ENCODE results near the gene ANAPC1. TPM values are rescaled to one million over a fixed set of nuclear protein-coding genes. Genes with fewer than 3 reads are reported as not detected.
"Not testable (repeated sequence)": the region's sequence is repeated elsewhere in the genome, so short reads cannot be mapped to it uniquely, and the experiment has no call there.

The ANAPC1 gene
- total and polyA plus RNA-seq, 5 donors from 2014 or later: 22.4 to 49.9 (median 24.3) TPM

DNA sequence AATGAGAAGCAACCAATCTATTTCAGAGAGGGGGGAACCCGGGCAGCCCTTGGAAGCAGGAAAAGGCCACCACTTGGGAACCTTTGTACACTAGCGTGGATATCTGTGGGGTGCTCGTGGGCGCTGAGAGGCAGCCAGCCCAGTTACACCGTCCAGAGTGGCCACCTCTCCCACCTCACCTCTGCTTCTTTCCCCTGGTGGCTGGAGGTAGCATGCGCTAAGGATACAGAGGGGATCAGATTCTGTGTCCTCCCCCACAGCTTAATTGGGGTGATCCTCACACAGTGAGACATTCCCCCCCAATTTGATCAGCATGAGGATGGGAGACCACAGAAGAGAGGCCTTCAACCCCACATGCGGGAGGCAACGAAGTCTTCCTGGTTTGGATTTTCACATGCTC, 117.7 kb downstream of the ANAPC1 start:
- DNase-seq; ATAC-seq (ENCODE audit: low read depth in 2 of 2); H3K27me3 Mint-ChIP-seq; H3K4me1 Mint-ChIP-seq; H3K27ac ChIP-seq (ENCODE audit: insufficient read depth, low read length, poor library complexity, severe bottlenecking); H3K36me3 ChIP-seq (ENCODE audit: control insufficient read depth, insufficient read depth, low read length); H3K27ac Mint-ChIP-seq; H3K4me1 ChIP-seq (ENCODE audit: control insufficient read depth, insufficient read depth, low read length, poor library complexity, severe bottlenecking); H3K4me3 ChIP-seq (ENCODE audit: low read depth, low read length); H3K9me3 ChIP-seq (ENCODE audit: control insufficient read depth in 2 of 2, low read length in 2 of 2); H3K27me3 ChIP-seq (ENCODE audit: control insufficient read depth, insufficient read depth, low read length); H3K4me3 Mint-ChIP-seq: not testable (repeated sequence)
- Mint-ChIP-seq H3K36me3 (peaks cover 10% of the 10 kb centered on the region), H3K9me3 (peaks cover 0 to 11% (median 0%) of the 10 kb centered on the region in 7 donors)

DNA sequence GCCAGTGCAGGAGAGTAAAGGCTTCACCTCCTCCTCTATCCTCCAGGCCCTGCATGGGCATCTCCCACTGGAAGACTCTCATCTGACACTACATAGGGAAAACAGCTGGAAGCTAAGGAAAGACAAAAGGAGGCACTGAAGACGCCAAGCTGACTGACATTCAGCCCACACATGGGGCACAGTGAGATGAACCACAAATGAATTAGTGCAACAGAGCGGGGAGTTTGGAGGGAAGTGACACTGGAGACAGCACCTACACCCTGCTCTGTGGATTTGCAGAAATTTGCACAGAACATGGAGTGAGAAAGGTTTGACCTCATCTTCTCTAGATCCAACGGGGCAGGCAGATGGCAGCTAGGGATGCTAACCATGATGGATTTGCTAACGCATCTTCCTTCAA, 119.8 kb downstream of the ANAPC1 start:
- H3K36me3 ChIP-seq (ENCODE audit: control insufficient read depth, insufficient read depth, low read length); H3K36me3 Mint-ChIP-seq; H3K4me1 Mint-ChIP-seq; DNase-seq; H3K27me3 ChIP-seq (ENCODE audit: control insufficient read depth, insufficient read depth, low read length); H3K27ac Mint-ChIP-seq; H3K4me3 ChIP-seq (ENCODE audit: low read depth, low read length); H3K27me3 Mint-ChIP-seq; H3K4me3 Mint-ChIP-seq; H3K27ac ChIP-seq (ENCODE audit: insufficient read depth, low read length, poor library complexity, severe bottlenecking); ATAC-seq (ENCODE audit: low read depth in 2 of 2); H3K9me3 ChIP-seq (ENCODE audit: control insufficient read depth in 2 of 2, low read length in 2 of 2); H3K4me1 ChIP-seq (ENCODE audit: control insufficient read depth, insufficient read depth, low read length, poor library complexity, severe bottlenecking): not testable (repeated sequence)
- H3K9me3 Mint-ChIP-seq: peaks cover 0 to 11% (median 0%) of the 10 kb centered on the region in 7 donors

DNA sequence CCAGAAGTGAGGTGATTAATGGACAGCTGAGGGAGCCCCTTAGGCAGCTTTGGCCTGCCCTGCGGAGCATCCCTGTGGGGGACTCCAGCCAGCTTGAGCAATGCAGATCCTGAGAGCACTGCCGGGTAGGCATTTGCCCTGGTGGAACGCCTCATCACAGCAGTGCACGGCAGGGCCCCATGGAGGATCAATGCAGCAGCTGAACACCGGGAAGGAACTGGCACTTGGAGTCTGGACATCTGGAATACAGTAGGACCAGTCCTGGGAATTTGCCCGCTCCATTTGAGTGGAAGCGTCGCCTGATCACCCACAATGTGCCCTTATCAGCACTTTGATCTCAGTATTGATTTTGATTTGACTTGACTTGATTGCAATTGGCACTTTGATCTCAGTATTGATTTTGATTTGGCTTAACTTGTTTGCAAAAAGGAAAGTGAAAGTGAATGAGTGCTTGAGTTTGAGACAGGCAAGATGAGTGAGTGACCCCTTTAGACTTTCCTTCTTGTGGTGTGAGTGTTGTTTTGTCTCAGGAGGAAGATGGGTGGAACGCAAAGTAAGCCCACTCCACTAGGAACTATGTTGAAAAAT, 123.2 kb downstream of the ANAPC1 start:
- not testable (repeated sequence) for H3K4me3 Mint-ChIP-seq; H3K27ac Mint-ChIP-seq; DNase-seq; H3K9me3 ChIP-seq (ENCODE audit: control insufficient read depth in 2 of 2, low read length in 2 of 2); H3K27me3 Mint-ChIP-seq; H3K4me1 ChIP-seq (ENCODE audit: control insufficient read depth, insufficient read depth, low read length, poor library complexity, severe bottlenecking); H3K27ac ChIP-seq (ENCODE audit: insufficient read depth, low read length, poor library complexity, severe bottlenecking); H3K4me3 ChIP-seq (ENCODE audit: low read depth, low read length); ATAC-seq (ENCODE audit: low read depth in 2 of 2); H3K4me1 Mint-ChIP-seq; H3K36me3 ChIP-seq (ENCODE audit: control insufficient read depth, insufficient read depth, low read length); H3K27me3 ChIP-seq (ENCODE audit: control insufficient read depth, insufficient read depth, low read length); H3K36me3 Mint-ChIP-seq
- H3K9me3 Mint-ChIP-seq: peaks cover 0 to 11% (median 0%) of the 10 kb centered on the region in 7 donors

DNA sequence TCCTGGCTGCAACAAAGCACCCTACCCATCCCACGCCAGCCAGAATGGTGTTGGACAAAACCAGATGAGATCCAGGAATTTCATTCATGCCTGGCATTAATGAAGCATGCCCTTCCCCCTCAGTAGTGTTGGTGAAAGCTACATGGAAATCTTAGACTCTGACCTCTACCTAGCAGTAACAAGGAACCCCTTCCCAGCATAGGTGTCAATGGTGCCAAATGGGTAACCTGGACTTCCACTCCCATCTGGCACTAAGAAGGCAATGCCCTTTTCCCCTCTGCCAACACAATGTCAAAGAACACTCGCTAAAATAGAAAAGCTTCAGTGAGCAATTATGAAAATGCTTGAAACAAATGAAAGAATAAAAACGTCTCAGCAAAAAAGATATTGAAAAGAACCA, 131.5 kb downstream of the ANAPC1 start:
- H3K27ac ChIP-seq (ENCODE audit: insufficient read depth, low read length, poor library complexity, severe bottlenecking); H3K4me1 ChIP-seq (ENCODE audit: control insufficient read depth, insufficient read depth, low read length, poor library complexity, severe bottlenecking); H3K36me3 ChIP-seq (ENCODE audit: control insufficient read depth, insufficient read depth, low read length); ATAC-seq (ENCODE audit: low read depth in 2 of 2); H3K36me3 Mint-ChIP-seq; H3K27ac Mint-ChIP-seq; H3K9me3 ChIP-seq (ENCODE audit: control insufficient read depth in 2 of 2, low read length in 2 of 2); DNase-seq; H3K4me1 Mint-ChIP-seq; H3K27me3 ChIP-seq (ENCODE audit: control insufficient read depth, insufficient read depth, low read length); H3K27me3 Mint-ChIP-seq; H3K9me3 Mint-ChIP-seq; H3K4me3 ChIP-seq (ENCODE audit: low read depth, low read length); H3K4me3 Mint-ChIP-seq: not testable (repeated sequence)

DNA sequence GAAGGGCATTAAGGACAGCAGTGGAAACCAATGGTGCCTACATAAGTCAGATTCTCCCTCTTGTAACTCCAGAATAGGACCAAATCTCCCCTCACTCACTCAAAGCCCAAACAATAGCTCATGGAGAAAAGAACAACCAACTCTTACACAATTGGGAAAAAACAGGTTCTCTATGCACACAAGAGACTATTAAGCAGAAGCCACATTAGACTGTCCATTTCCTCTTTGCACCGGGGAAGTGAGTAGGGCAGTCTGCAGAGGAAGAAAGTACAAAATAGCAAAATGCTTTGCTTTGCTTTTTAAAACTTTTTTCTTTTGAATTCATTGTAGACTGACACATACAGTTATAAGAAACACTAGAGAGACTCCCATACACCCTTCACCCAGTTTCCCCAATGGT, 133.4 kb downstream of the ANAPC1 start:
- H3K4me1 ChIP-seq (ENCODE audit: control insufficient read depth, insufficient read depth, low read length, poor library complexity, severe bottlenecking); H3K9me3 ChIP-seq (ENCODE audit: control insufficient read depth in 2 of 2, low read length in 2 of 2); H3K27me3 Mint-ChIP-seq; ATAC-seq (ENCODE audit: low read depth in 2 of 2); H3K4me3 Mint-ChIP-seq; H3K27ac ChIP-seq (ENCODE audit: insufficient read depth, low read length, poor library complexity, severe bottlenecking); H3K27me3 ChIP-seq (ENCODE audit: control insufficient read depth, insufficient read depth, low read length); H3K27ac Mint-ChIP-seq; H3K9me3 Mint-ChIP-seq; H3K4me3 ChIP-seq (ENCODE audit: low read depth, low read length); DNase-seq; H3K36me3 ChIP-seq (ENCODE audit: control insufficient read depth, insufficient read depth, low read length); H3K36me3 Mint-ChIP-seq; H3K4me1 Mint-ChIP-seq: not testable (repeated sequence)

DNA sequence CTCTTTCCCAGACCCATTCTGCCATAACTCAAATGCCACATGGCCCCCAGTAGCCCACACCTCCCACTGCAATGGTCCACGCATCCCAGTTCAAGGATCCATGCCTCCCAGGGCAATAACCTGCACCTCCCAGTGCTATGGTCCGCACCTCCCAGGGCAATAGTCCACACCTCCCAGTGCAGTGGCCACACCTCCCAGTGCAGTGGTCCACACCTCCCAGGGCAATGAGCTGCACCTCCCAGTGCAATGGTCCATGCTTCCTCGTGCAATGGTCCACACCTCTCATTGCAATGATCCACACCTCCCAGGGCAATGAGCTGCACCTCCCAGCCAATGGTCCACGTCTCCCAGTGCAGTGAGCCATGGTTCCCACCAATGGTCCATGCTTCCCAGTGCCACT, 135.6 kb downstream of the ANAPC1 start:
- H3K9me3 ChIP-seq (ENCODE audit: control insufficient read depth in 2 of 2, low read length in 2 of 2); ATAC-seq (ENCODE audit: low read depth in 2 of 2): not testable (repeated sequence)

DNA sequence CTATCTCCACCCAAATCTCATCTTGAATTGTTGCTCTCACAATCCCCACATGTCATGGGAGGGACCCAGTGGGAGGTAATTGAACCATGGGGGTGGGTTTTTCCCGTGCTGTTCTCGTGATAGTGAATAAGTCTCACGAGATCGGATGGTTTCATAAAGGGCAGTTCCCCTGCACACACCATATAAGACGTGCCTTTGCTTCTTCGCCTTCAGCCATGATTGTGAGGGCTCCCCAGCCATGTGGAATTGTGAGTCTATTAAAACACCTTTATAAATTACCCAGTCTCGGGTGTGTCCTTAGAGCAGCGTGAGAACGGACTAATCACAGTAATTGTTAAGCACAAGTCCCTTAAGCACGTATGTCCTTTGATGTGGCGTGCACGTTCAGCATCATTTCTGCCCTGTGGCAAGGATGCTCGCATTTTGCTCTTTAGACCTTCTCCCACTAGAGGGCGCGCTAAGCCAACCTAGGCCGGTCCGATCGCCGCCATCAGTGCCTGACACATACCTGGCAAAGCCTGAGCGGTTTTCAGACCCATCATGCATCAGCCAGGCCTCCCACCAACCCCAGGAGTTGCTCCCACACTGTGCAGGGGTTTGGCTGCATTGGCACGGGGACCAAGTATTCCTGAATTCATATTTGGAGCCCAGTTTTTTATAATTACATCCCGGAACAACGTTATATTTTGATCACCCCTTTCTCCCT, 136.4 kb downstream of the ANAPC1 start:
- not testable (repeated sequence) for H3K4me1 ChIP-seq (ENCODE audit: control insufficient read depth, insufficient read depth, low read length, poor library complexity, severe bottlenecking); H3K9me3 ChIP-seq (ENCODE audit: control insufficient read depth in 2 of 2, low read length in 2 of 2); H3K4me3 Mint-ChIP-seq; H3K36me3 ChIP-seq (ENCODE audit: control insufficient read depth, insufficient read depth, low read length); H3K27me3 Mint-ChIP-seq; H3K4me1 Mint-ChIP-seq; H3K4me3 ChIP-seq (ENCODE audit: low read depth, low read length); H3K27ac ChIP-seq (ENCODE audit: insufficient read depth, low read length, poor library complexity, severe bottlenecking); H3K36me3 Mint-ChIP-seq; H3K9me3 Mint-ChIP-seq; H3K27ac Mint-ChIP-seq; H3K27me3 ChIP-seq (ENCODE audit: control insufficient read depth, insufficient read depth, low read length)
- ATAC-seq (ENCODE audit: low read depth in 2 of 2): peak; percentile 85 to 91
- DNase-seq: peak; percentile 17 to 81 (median 70)

More for the DNA sequence above, 135.6 kb downstream of the ANAPC1 start:
- H3K27me3 ChIP-seq (ENCODE audit: control insufficient read depth, insufficient read depth, low read length); H3K36me3 Mint-ChIP-seq; H3K4me3 Mint-ChIP-seq; H3K9me3 Mint-ChIP-seq; DNase-seq; H3K27ac Mint-ChIP-seq; H3K36me3 ChIP-seq (ENCODE audit: control insufficient read depth, insufficient read depth, low read length); H3K27ac ChIP-seq (ENCODE audit: insufficient read depth, low read length, poor library complexity, severe bottlenecking); H3K4me1 Mint-ChIP-seq; H3K4me3 ChIP-seq (ENCODE audit: low read depth, low read length); H3K27me3 Mint-ChIP-seq; H3K4me1 ChIP-seq (ENCODE audit: control insufficient read depth, insufficient read depth, low read length, poor library complexity, severe bottlenecking): not testable (repeated sequence)

DNA sequence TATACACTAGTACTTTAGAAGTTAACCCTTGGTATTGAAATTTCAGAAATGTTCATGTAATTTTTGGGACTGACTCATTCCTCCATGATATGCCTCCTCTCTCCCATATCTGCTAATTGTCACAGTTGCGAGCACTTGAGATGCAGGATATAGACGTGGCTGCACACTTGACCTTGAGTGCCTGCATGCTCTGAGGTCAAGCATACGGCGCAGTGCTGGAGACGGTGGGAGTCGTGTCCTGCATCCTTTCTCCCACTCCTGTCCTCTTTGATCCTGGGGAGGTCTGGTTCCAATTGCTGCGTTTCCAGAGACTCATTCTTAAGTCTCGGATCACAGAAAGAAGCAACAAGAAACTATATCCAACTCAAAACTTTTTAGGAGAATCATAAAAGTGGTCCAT, 139.2 kb downstream of the ANAPC1 start:
- not testable (repeated sequence) for H3K9me3 Mint-ChIP-seq; H3K27ac ChIP-seq (ENCODE audit: insufficient read depth, low read length, poor library complexity, severe bottlenecking); ATAC-seq (ENCODE audit: low read depth in 2 of 2); H3K4me3 Mint-ChIP-seq; H3K36me3 Mint-ChIP-seq; H3K27me3 ChIP-seq (ENCODE audit: control insufficient read depth, insufficient read depth, low read length); H3K27ac Mint-ChIP-seq; H3K27me3 Mint-ChIP-seq; DNase-seq; H3K4me1 Mint-ChIP-seq; H3K4me3 ChIP-seq (ENCODE audit: low read depth, low read length); H3K9me3 ChIP-seq (ENCODE audit: control insufficient read depth in 2 of 2, low read length in 2 of 2); H3K4me1 ChIP-seq (ENCODE audit: control insufficient read depth, insufficient read depth, low read length, poor library complexity, severe bottlenecking); H3K36me3 ChIP-seq (ENCODE audit: control insufficient read depth, insufficient read depth, low read length)

Measured in CD4-positive, CD25-positive, alpha-beta regulatory T cell (primary cell).